RWPE2 (cell line): ENCODE results near the gene USP7.
"Not testable (repeated sequence)": the region's sequence is repeated elsewhere in the genome, so short reads cannot be mapped to it uniquely, and the experiment has no call there.

Source experiments
- ATAC-seq: fragments of 200-7000 bp; cut with Tn5 transposase; 3 replicates; pipeline ENCODE4 v1.9.1; 2021; ENCODE audit warnings: low read depth
- DNase-seq: peaks from one replicate; pipeline ENCODE4 v3.0.0-alpha.2; 2020; ENCODE audit warnings: low spot score
- H3K27ac ChIP-seq: fragments of 450-650 bp; 2 replicates; pipeline ENCODE4 v1.5.1; 2017; ENCODE audit warnings: mild to moderate bottlenecking; ENCODE audit not compliant: poor library complexity, severe bottlenecking
- H3K27me3 ChIP-seq: fragments of 250-450 bp; sonication (Bioruptor Pico); 2 replicates; pipeline ENCODE4 v1.5.1; 2021; ENCODE audit warnings: mild to moderate bottlenecking, moderate library complexity; ENCODE audit not compliant: insufficient read depth, poor library complexity, severe bottlenecking
- H3K36me3 ChIP-seq: fragments of 250-450 bp; sonication (Bioruptor Pico); 2 replicates; pipeline ENCODE4 v1.5.1; 2020; ENCODE audit warnings: low read depth, mild to moderate bottlenecking, moderate library complexity
- H3K4me1 ChIP-seq: fragments of 250-450 bp; sonication (Bioruptor Pico); 2 replicates; pipeline ENCODE4 v1.5.1; 2021; ENCODE audit warnings: mild to moderate bottlenecking, moderate library complexity; ENCODE audit not compliant: insufficient read depth, poor library complexity, severe bottlenecking
- H3K4me3 ChIP-seq: fragments of 250-450 bp; sonication (Bioruptor Pico); 2 replicates; pipeline ENCODE4 v1.5.1; 2021; ENCODE audit warnings: mild to moderate bottlenecking, moderate library complexity; ENCODE audit not compliant: severe bottlenecking
- H3K9me3 ChIP-seq: fragments of 250-450 bp; sonication (Bioruptor Pico); 2 replicates; pipeline ENCODE4 v1.5.1; 2021; ENCODE audit warnings: mild to moderate bottlenecking, moderate library complexity; ENCODE audit not compliant: severe bottlenecking
- CTCF ChIP-seq: fragments of 450-650 bp; IDR thresholded peaks from one replicate; pipeline ENCODE4 v1.5.1; 2017; ENCODE audit warnings: mild to moderate bottlenecking, moderate library complexity; ENCODE audit not compliant: poor library complexity, severe bottlenecking

The USP7 gene

GRCh38 chr16:8990445-8990844 is 26.7 kb upstream of the USP7 start:
- no peaks in the 10 kb centered on the region for H3K27me3 ChIP-seq
- H3K36me3 ChIP-seq, result no peaks in the 10 kb centered on the region
- TF ChIP-seq CTCF, result no peak
- no peak overlapping the region for H3K4me3 ChIP-seq
- no peak overlapping the region for H3K27ac ChIP-seq
- ATAC-seq (no peak), DNase-seq (no peak)
- H3K9me3 ChIP-seq, result no peaks in the 10 kb centered on the region
- H3K4me1 ChIP-seq, result peaks cover 4% of the 10 kb centered on the region

GRCh38 chr16:8989099-8989878 is 25.6 kb upstream of the USP7 start:
- H3K4me3 ChIP-seq, result no peak overlapping the region
- no peaks in the 10 kb centered on the region for H3K27me3 ChIP-seq
- DNase-seq, result no peak
- H3K27ac ChIP-seq, result no peak overlapping the region
- no peak for ATAC-seq
- no peaks in the 10 kb centered on the region for H3K9me3 ChIP-seq
- no peaks in the 10 kb centered on the region for H3K36me3 ChIP-seq
- TF ChIP-seq CTCF, result no peak
- H3K4me1 ChIP-seq, result peaks cover 4% of the 10 kb centered on the region

GRCh38 chr16:8986818-8987191 is 23.1 kb upstream of the USP7 start:
- Histone ChIP-seq H3K27me3 (no peaks in the 10 kb centered on the region), H3K4me1 (peaks cover 3% of the 10 kb centered on the region), H3K27ac (no peak overlapping the region), H3K9me3 (no peaks in the 10 kb centered on the region), H3K4me3 (no peak overlapping the region), H3K36me3 (no peaks in the 10 kb centered on the region)
- ATAC-seq (no peak), DNase-seq (no peak)
- TF ChIP-seq CTCF, result no peak

- Histone ChIP-seq H3K9me3 (no peaks in the 10 kb centered on the region), H3K4me3 (no peak overlapping the region), H3K27me3 (no peaks in the 10 kb centered on the region), H3K27ac (no peak overlapping the region), H3K4me1 (no peaks in the 10 kb centered on the region), H3K36me3 (no peaks in the 10 kb centered on the region)
- DNase-seq (no peak), ATAC-seq (no peak)
- TF ChIP-seq CTCF, result no peak
Measured at GRCh38 chr16:8986111-8986510, 22.4 kb upstream of the USP7 start.

GRCh38 chr16:8982816-8983215 is 19.1 kb upstream of the USP7 start:
- no peak overlapping the region for H3K4me3 ChIP-seq
- TF ChIP-seq CTCF, result no peak
- DNase-seq, result no peak
- H3K9me3 ChIP-seq, result no peaks in the 10 kb centered on the region
- no peaks in the 10 kb centered on the region for H3K27me3 ChIP-seq
- no peak overlapping the region for H3K27ac ChIP-seq
- no peak for ATAC-seq
- no peaks in the 10 kb centered on the region for H3K4me1 ChIP-seq
- H3K36me3 ChIP-seq, result no peaks in the 10 kb centered on the region

- not testable (repeated sequence) for H3K4me3 ChIP-seq, H3K27ac ChIP-seq, H3K9me3 ChIP-seq, H3K36me3 ChIP-seq, H3K27me3 ChIP-seq, DNase-seq, ATAC-seq, H3K4me1 ChIP-seq
Measured at GRCh38 chr16:8981901-8982300, 18.2 kb upstream of the USP7 start.

- H3K9me3 ChIP-seq, H3K27ac ChIP-seq, H3K36me3 ChIP-seq, H3K27me3 ChIP-seq, H3K4me1 ChIP-seq, H3K4me3 ChIP-seq, ATAC-seq, DNase-seq: not testable (repeated sequence)
Measured at GRCh38 chr16:8976189-8976588, 12.5 kb upstream of the USP7 start.
